CD4-positive, alpha-beta T cell treated with Interleukin-17A for 4 hours (primary cell): ENCODE measurements around the gene MACROD1.
A peak's percentile ranks its signal among the peaks of the same experiment; 100 is the strongest.

Experiments
- DNase-seq: peaks from one replicate; pipeline ENCODE4 v3.0.0-alpha.2; 2020; ENCODE audit warnings: mixed read lengths

Gene MACROD1

GRCh38 chr11:64165842-64166635 lies at the start of gene MACROD1:
Gene MACROD1, minus strand, starts transcription at chr11:64166113. Its CDS starts 119 bp downstream, at chr11:64165994.
- DNase-seq: peak; percentile 88

DNA sequence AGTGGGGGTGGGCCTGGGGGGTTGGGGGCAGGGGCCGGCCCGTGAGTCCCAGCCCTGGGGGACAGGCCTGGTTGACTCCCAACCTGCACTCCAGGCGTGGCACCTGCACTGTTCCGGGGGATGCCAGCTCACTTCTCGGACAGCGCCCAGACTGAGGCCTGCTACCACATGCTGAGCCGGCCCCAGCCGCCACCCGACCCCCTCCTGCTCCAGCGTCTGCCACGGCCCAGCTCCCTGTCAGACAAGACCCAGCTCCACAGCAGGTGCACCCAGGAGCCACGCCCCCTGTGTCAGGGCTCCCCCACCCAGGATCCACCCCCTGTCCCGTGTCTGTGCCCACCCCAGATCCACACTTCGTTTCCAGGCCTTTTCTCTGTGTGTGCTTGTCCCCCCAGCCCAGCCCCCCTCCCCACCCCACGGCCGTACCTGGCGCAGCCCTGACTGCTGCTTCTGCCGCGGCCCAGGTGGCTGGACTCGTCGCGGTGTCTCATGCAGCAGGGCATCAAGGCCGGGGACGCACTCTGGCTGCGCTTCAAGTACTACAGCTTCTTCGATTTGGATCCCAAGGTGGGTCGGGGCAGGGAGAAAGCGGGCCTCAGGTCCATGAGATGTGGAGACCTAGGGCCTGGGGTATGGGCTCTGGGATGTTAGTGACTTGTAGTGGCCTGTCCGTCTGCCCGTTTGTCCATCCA lies 45.4 kb upstream of the MACROD1 start:
- no peak for DNase-seq

GRCh38 chr11:64210301-64211020 lies 44.5 kb upstream of the MACROD1 start:
- no peak for DNase-seq

GRCh38 chr11:64209563-64209843 lies 43.6 kb upstream of the MACROD1 start:
- no peak for DNase-seq

- DNase-seq: no peak
Observed at GRCh38 chr11:64208796-64209562, 43.1 kb upstream of the MACROD1 start.

GRCh38 chr11:64208086-64208795 lies 42.3 kb upstream of the MACROD1 start:
- no peak for DNase-seq

GRCh38 chr11:64207256-64208085 lies 41.6 kb upstream of the MACROD1 start:
- DNase-seq: peak; percentile 85

- peak; percentile 89 for DNase-seq
Observed at GRCh38 chr11:64206457-64207255, 40.7 kb upstream of the MACROD1 start, which contains the start of gene FERMT3. Gene FERMT3, plus strand, starts transcription at chr11:64206721. Its CDS starts 644 bp downstream, at chr11:64207365.

DNA sequence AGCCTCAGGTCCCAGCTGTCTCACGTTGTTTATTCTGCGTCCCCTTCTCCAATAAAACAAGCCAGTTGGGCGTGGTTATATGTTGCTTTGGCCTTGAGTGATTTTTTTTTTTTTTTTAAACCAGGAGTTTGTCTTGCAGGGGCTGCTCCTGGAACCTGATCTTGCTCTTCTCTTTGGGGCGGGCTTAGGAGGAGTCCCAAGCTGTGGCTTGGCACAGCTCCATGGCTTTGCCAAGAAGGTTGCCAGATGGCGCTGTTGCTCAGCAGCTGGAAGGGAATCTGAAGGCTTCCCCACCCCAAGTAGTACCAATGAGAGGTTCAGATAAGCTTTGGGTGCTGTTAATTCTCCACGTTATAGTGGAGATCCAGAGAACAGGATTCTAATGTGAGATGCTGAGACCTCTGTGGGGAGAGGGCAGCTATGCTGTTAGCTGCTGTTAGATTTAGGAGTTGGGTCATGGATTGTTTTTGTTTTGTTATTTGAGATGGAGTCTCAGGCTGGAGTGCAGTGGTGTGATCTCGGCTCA lies 38.6 kb upstream of the MACROD1 start:
- DNase-seq: peak; percentile 89

- no peak for DNase-seq
Observed at GRCh38 chr11:64204080-64204440, 38.1 kb upstream of the MACROD1 start.

GRCh38 chr11:64203421-64204079 lies 37.6 kb upstream of the MACROD1 start:
- DNase-seq: no peak

DNA sequence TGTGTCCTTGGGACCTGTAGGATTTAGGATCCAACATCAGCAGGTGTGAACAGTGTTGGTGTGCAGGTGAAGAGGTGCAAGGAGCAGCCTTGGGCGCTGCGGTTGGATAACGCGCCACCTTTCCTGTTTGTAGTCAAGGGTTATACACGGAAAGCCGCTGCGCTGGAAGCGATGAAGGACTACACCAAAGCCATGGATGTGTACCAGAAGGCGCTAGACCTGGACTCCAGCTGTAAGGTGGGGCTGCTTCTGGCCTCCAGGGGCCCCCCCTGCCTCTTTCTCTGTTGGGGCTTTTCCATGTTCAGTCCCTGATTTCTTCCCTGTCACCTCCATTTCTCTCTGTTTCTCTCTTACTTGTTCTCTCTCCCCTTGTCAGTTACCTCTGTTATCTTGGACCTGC lies 37.1 kb upstream of the MACROD1 start:
- DNase-seq: no peak

DNA sequence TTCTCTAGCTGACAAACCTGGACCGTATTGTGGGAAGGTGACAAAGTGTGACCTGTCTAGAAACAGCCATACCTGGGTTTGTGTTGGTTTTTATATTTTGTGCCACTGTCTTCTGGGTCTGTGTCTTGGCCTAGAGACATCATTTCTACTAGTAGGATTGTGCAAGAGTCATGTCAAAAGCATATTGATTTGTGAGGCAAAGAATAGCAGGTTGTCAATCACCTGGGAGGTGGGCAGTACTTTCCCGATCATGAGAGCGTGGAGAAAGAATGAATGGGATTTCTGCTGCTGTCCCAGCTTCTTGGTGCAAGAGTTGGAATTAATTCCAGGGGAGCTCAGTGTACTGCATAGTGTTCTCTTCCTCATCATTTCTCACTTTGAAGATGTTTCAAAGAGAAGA lies 35.6 kb upstream of the MACROD1 start:
- no peak for DNase-seq

GRCh38 chr11:64198511-64198910 lies 32.6 kb upstream of the MACROD1 start:
- DNase-seq: no peak

DNA sequence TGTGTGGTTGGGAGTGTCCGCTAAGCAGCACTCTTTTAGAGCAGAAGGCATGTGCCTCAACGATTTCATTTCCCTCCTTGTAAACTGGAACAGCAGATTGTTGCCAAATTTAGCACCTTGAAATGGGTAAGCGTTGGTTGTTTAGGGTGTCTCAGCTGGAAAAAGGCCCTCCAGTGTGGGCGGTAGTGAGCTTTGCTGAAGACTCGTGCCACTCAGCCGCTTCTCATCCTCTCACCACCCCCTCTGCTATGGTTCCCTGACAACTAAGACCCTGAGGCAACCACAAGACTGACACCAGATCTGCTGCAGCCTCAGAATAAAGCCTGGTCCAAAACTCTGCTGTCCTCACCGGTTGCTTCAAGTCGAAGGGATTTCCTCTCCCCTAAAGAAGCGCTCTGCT lies 30.7 kb upstream of the MACROD1 start:
- DNase-seq: no peak

- no peak for DNase-seq
Observed at GRCh38 chr11:64192434-64192833, 26.5 kb upstream of the MACROD1 start.

DNA sequence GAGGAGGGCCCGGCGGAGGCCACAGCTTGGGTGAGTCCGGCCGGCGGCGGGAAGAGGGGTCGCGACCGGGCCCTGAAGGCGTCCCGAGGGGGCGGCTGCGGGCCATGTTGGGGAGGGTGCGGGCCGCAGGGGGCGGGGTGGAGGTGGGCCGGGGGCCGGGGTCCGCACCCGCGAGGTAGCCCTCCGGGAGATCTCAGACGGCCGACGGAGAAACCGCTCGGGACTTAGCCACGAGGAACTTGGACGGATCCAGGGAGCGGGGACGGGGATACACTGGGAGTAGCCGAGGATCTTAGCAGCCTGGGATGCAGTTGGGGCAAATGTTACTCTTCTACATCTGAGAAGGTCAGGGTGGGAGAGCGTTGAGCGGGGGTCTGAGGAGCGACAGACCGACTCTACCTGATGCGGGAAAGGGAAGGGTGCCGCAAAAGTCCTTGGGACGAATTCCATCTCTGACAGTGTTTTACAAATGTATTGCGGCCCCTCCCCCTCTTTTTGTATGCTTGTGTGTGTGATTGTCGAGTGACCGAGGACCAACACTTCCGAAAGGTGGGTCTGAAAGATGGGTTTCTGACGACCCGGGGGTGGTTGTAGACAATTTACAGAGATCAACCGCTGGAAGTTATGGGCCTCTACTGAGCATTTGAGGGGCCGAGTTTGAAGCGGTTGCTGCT lies 20.7 kb upstream of the MACROD1 start:
- DNase-seq: peak; percentile 53

DNA sequence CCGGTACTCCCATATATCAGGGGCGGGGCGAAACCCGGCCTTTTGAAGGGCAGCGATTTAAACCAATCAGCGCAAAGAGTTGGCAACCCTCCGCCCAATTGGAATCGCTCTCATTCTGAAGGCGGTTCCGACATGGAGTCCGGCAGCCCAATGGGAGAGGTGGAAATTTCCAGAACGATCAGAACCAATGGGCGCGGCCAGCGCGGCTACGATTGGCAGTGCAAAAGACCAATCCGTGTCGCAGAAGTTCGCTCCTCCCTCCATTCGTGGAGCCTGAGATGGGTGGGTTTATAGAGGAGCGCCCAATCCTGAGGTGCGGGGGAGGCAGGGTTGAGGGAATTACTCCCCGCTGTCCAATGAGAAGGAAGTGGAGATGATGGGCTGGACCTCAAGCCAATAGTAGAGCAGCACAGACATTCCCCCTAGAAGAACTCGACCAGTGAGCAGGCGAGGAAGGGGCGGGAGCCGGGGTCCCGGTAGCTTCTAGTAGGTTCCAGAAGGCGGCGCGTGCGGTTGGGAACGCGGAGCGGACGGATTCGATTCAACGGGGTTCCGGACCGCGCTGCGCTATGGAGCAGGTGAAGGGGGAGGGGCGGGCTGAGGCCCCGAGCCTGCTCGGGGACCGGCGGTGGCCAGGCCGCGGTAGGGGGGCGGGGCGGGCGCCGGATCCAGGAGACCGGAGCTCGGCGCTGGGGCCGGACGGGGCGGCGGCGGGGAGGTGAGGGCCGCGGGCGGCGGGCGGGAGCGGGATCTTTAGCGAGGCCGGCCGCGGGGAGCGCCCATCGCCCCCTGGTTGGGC lies 20.0 kb upstream of the MACROD1 start, which contains the start of gene STIP1:
TSS of gene STIP1 (plus strand) at position 479 of the 799 bp plus-strand sequence. CDS start at position 570, 91 bp downstream.
- DNase-seq: peak; percentile 97
